Cardiac muscle cell (in vitro differentiated cells and primary cell): ENCODE measurements around the gene BCAS3. TPM values are rescaled to one million over a fixed set of nuclear protein-coding genes. Genes with fewer than 3 reads are reported as not detected.
"Not testable (repeated sequence)": the region's sequence is repeated elsewhere in the genome, so short reads cannot be mapped to it uniquely, and the experiment has no call there.

Experiments used
- DNase-seq, 2 donors: peaks; one replicate each; pipeline versions ENCODE4 v3.0.0 to v3.0.0-alpha.2; 2010 to 2017; ENCODE audit warnings: low read depth in 1 of 2, low spot score in 1 of 2
- H3K27ac ChIP-seq: fragments of 200-600 bp; sonication (generic); 2 replicates; pipeline ENCODE4 v1.5.1; 2016
- H3K27me3 ChIP-seq: fragments of 200-600 bp; sonication (generic); 2 replicates; pipeline ENCODE4 v1.6.0; 2016; ENCODE audit warnings: control low read depth
- H3K36me3 ChIP-seq: fragments of 200-600 bp; sonication (generic); 2 replicates; pipeline ENCODE4 v1.5.1; 2016; ENCODE audit warnings: control low read depth
- H3K4me1 ChIP-seq: fragments of 200-600 bp; sonication (generic); 2 replicates; pipeline ENCODE4 v1.8.1; 2017; ENCODE audit warnings: low read depth, mild to moderate bottlenecking, mixed run types
- H3K4me3 ChIP-seq: fragments of 200-600 bp; sonication (generic); 2 replicates; pipeline ENCODE4 v1.5.1; 2016; ENCODE audit warnings: mild to moderate bottlenecking
- H3K9me3 ChIP-seq: fragments of 200-600 bp; sonication (generic); 2 replicates; pipeline ENCODE4 v1.5.1; 2017; ENCODE audit warnings: low read depth, mild to moderate bottlenecking, control low read depth
- CTCF ChIP-seq: IDR thresholded peaks from 2 replicates; pipeline ENCODE4 v1.5.1; 2012; ENCODE audit warnings: low read depth, mild to moderate bottlenecking, low read length
- polyA plus RNA-seq: library from polyadenylated mRNA; unstranded; fragments of >200 nt; fragmentation: Nextera tagmentation; extraction: Ambion mirVana; gene quantifications from 2 replicates; pipeline ENCODE4 v1.2.1, GENCODE V29; 2016
- total RNA-seq: library from RNA; depleted of rRNA; stranded (reverse); fragments of >200 nt; gene quantifications from 2 replicates; pipeline ENCODE4 v1.2.3, GENCODE V29; 2016

The BCAS3 gene
- total and polyA plus RNA-seq, 2 experiments from 2014 or later = 36.5 to 39.6 TPM

- Histone ChIP-seq H3K4me1 (no peaks in the 10 kb centered on the region), H3K4me3 (no peak overlapping the region), H3K27ac (no peak overlapping the region), H3K27me3 (no peaks in the 10 kb centered on the region), H3K36me3 (peaks cover 3% of the 10 kb centered on the region), H3K9me3 (no peaks in the 10 kb centered on the region)
- DNase-seq = no peak
- TF ChIP-seq CTCF = no peak
Measured at GRCh38 chr17:60923000-60923399, 245.3 kb downstream of the BCAS3 start.

GRCh38 chr17:60926466-60927183 is 249.0 kb downstream of the BCAS3 start:
- no peak for DNase-seq
- Histone ChIP-seq H3K4me1 (no peaks in the 10 kb centered on the region), H3K9me3 (no peaks in the 10 kb centered on the region), H3K27me3 (no peaks in the 10 kb centered on the region), H3K27ac (no peak overlapping the region), H3K4me3 (no peak overlapping the region), H3K36me3 (peaks cover 3% of the 10 kb centered on the region)
- TF ChIP-seq CTCF = no peak

- no peak for TF ChIP-seq CTCF
- H3K27ac ChIP-seq = no peak overlapping the region
- no peaks in the 10 kb centered on the region for H3K9me3 ChIP-seq
- no peaks in the 10 kb centered on the region for H3K4me1 ChIP-seq
- no peak for DNase-seq
- no peaks in the 10 kb centered on the region for H3K27me3 ChIP-seq
- H3K36me3 ChIP-seq = no peaks in the 10 kb centered on the region
- H3K4me3 ChIP-seq = no peak overlapping the region
Measured at GRCh38 chr17:60933739-60934138, 256.1 kb downstream of the BCAS3 start.

GRCh38 chr17:60934723-60935122 is 257.1 kb downstream of the BCAS3 start:
- Histone ChIP-seq H3K36me3 (no peaks in the 10 kb centered on the region), H3K4me1 (no peaks in the 10 kb centered on the region), H3K9me3 (no peaks in the 10 kb centered on the region), H3K27me3 (no peaks in the 10 kb centered on the region), H3K4me3 (no peak overlapping the region), H3K27ac (no peak overlapping the region)
- no peak for TF ChIP-seq CTCF
- no peak for DNase-seq

GRCh38 chr17:60935991-60936390 is 258.3 kb downstream of the BCAS3 start:
- H3K27me3 ChIP-seq, H3K4me3 ChIP-seq, DNase-seq, H3K27ac ChIP-seq, H3K36me3 ChIP-seq, H3K4me1 ChIP-seq, H3K9me3 ChIP-seq: not testable (repeated sequence)

- no peaks in the 10 kb centered on the region for H3K27me3 ChIP-seq
- TF ChIP-seq CTCF = no peak
- no peaks in the 10 kb centered on the region for H3K9me3 ChIP-seq
- H3K4me1 ChIP-seq = peaks cover 16% of the 10 kb centered on the region
- DNase-seq = no peak
- no peak overlapping the region for H3K4me3 ChIP-seq
- H3K36me3 ChIP-seq = no peaks in the 10 kb centered on the region
- H3K27ac ChIP-seq = no peak overlapping the region
Measured at GRCh38 chr17:60939318-60939717, 261.7 kb downstream of the BCAS3 start.
